ENCODE measurements around the gene HAT1.

DNA sequence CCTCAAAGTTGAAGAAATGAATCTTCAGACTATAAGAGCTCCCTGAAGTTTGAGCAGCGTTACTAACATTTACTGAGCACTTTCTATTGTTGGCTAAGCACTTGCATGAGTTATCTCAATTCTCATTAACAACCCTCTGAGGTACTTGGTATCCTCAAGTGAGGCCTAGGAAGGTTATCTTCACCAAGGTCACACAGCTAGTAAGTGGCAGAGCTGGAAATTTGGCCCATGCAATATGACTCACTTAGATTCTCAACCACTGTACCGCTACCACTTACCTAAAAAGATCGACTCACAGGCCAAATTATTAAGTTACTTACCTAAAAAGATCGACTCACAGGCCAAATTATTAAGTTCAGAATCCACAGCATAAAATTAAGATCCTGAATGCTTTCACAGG is 68.8 kb downstream of the HAT1 start:
- TF ChIP-seq CTCF (IDR thresholded peaks at IDR 0.05) (no peak), POLR2A (IDR thresholded peaks at IDR 0.05) (no peak), EP300 (IDR thresholded peaks at IDR 0.05) (no peak)

All from ovary (tissue), 3 donors.